Jurkat, Clone E6-1 (cell line): Measurements from ENCODE around the gene PATE4.

ENCODE experiments used
- DNase-seq: peaks from one replicate; pipeline ENCODE4 v3.0.0-alpha.2; 2011; ENCODE audit warnings: low read depth, low spot score
- H3K4me3 ChIP-seq: 2 replicates; pipeline ENCODE4 v1.5.1; 2011; ENCODE audit warnings: mild to moderate bottlenecking, low read length, control low read depth, moderate library complexity

Gene PATE4

DNA sequence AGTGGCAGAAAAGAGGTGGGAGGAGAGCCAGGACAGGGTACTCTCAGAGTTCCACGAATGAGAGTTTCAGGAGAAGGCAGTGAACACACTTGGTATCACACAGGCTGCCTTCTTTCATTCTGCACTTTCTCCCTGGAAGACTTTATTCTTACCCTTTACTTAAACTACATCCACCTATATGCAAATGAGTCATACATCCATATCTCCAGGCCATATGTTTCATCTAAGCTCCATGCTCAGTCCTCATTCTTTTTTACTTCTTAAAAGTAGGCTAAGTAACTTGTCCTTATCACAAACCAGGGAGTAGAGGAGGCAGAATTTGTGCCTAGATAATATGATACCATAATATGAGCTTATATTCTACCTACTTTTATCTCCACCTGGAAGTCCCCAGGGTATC, 48.2 kb downstream of the PATE4 start:
- no peak overlapping the region for H3K4me3 ChIP-seq
- DNase-seq, result no peak

DNA sequence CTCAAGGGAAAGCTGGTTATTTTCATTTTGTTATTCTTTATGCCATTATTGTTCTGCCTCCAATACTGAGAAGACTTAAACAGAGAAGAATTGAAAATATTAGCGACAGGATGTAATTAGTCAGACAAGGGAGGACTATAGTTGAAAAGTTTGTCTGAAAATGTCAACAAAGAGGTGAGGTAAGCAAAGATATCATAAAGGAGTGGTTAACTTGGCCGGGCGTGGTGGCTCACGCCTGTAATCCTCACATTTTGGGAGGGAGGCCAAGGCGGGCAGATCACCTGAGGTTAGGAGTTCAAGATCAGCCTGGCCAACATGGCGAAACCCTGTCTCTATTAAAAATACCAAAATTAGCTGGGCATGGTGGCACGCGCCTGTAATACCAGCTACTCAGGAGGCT, 50.3 kb downstream of the PATE4 start:
- no peak overlapping the region for H3K4me3 ChIP-seq
- no peak for DNase-seq

DNA sequence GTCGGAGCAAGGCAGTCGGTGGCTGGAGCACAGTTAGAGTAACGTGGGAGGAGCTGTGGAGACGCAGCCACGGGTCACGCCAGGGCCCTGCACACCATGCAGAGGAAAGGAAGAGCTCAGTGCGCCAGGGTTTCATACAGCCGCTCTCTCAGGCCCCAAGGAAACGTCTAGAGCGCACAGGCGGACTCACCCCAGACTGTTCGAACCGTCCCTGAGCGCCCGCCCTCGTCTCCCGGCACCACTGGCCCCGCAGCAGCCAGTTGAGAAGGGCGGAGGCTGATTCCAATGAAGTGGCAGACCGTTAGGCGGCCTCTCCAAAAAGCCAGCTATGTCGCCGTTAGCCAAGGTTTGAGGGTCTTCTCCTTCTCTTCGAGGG, 53.9 kb downstream of the PATE4 start:
- no peak overlapping the region for H3K4me3 ChIP-seq
- no peak for DNase-seq

DNA sequence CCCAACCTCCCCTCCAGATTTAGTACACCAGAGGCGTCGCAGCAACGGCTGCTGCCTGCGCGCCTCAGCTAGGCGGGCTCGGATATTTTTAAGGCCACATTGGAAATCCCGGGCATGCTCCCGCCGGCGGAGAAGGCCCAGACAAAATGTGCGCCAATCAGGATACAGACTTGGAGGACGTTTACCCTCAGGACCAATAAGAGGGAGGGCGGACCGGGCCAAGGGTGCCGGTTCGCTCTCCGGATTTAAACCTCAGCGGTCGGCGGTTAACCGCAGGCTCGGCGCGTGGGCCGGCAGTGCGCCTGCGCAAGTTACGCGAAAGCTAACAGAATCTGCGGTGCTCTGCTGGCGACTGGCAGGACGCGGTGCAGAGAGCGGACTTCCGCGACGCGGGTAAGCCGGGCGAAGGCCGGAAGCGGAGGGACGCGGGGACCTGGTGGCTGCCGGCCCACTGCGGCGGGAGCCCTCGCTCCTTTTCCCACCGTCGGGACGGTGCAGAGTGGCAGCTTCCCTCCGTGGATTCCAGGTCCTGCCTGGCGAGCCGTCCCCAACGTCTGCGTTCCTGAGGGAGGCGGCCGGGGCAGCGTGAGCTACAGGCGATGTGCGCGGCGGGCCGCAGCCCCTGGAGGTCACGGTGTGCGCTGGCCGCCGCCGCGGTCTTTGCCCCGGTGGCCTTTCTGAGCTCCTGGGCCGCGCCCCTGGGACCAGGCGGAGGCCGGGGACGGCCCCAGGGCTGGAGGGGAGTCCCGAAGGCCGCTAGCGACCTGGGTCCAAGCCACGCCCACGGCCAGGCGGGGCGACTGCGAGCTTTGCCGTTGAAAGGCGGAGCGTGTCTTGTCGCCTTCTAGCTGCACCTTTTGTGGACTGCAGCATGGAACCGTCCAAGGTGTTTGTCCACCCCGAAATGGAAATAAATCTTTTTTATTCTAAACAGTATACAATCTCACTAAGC, 54.5 kb downstream of the PATE4 start, which contains the start of gene HYLS1:
TSS of gene HYLS1 (plus strand) at position 296 of the 952 bp plus-strand sequence. CDS start 11,701 bp downstream, outside the sequence.
- H3K4me3 ChIP-seq, result peak within 1 kb of the TSS; percentile 71
- DNase-seq, result peak; percentile 86
